ENCODE measurements around the gene STT3B. TPM values are rescaled to one million over a fixed set of nuclear protein-coding genes. Genes with fewer than 3 reads are reported as not detected.
"Not testable (repeated sequence)": the region's sequence is repeated elsewhere in the genome, so short reads cannot be mapped to it uniquely, and the experiment has no call there.

Gene STT3B
- total and polyA plus RNA-seq, 3 experiments from 2014 or later: 107 to 137 (median 116) TPM

GRCh38 chr3:31581660-31582059 is 48.9 kb downstream of the STT3B start:
- Histone ChIP-seq H3K27ac (ENCODE audit: low read depth, low read length) (no peak overlapping the region), H3K4me3 (ENCODE audit: low read length) (no peak overlapping the region), H3K4me1 (ENCODE audit: insufficient read depth, low read length) (peaks cover 15% of the 10 kb centered on the region), H3K27me3 (ENCODE audit: insufficient read depth, low read length, poor library complexity, severe bottlenecking) (no peaks in the 10 kb centered on the region), H3K9me3 (ENCODE audit: low read length) (no peaks in the 10 kb centered on the region), H3K36me3 (ENCODE audit: insufficient read depth, low read length) (peaks cover 13% of the 10 kb centered on the region)
- peaks cover 27 to 79% (median 35%) of the 10 kb centered on the region in 3 donors for H3K36me3 Mint-ChIP-seq
- ChIA-PET CTCF (interaction anchor here (1.2 to 2.1 kb wide), 2 partner anchors 12 to 48 kb away, joined by 3 to 5 read pairs; no protein-coding TSS in a partner anchor), POLR2A (no interaction called here)
- peaks cover 21 to 66% (median 54%) of the 10 kb centered on the region in 3 donors for H3K4me1 Mint-ChIP-seq
- peak overlapping the region in 3 of 7 donors; percentile 14 to 26 (median 26) for H3K4me3 Mint-ChIP-seq
- H3K27me3 Mint-ChIP-seq: no peaks in the 10 kb centered on the region
- H3K27ac Mint-ChIP-seq: peak overlapping the region in 5 of 8 donors; percentile 2 to 84 (median 7)
- DNase-seq: no peak
- H3K9me3 Mint-ChIP-seq: no peaks in the 10 kb centered on the region

- no peaks in the 10 kb centered on the region for H3K4me1 ChIP-seq (ENCODE audit: insufficient read depth, low read length)
- no peak overlapping the region for H3K27ac ChIP-seq (ENCODE audit: low read depth, low read length)
- ChIA-PET POLR2A (no interaction called here), CTCF (interaction anchor here (1.2 kb wide), 1 partner anchor 57 kb away, joined by 3 read pairs; the partner anchor contains the start of gene STT3B)
- H3K4me3 ChIP-seq (ENCODE audit: low read length): no peak overlapping the region
- H3K4me1 Mint-ChIP-seq: peaks cover 47 to 89% (median 72%) of the 10 kb centered on the region in 3 donors
- H3K9me3 ChIP-seq (ENCODE audit: low read length): no peaks in the 10 kb centered on the region
- H3K36me3 ChIP-seq (ENCODE audit: insufficient read depth, low read length): peaks cover 13% of the 10 kb centered on the region
- DNase-seq: no peak
- H3K27me3 ChIP-seq (ENCODE audit: insufficient read depth, low read length, poor library complexity, severe bottlenecking): no peaks in the 10 kb centered on the region
- H3K9me3 Mint-ChIP-seq: peaks cover 11 to 38% (median 28%) of the 10 kb centered on the region in 5 donors
- no peak overlapping the region for H3K27ac Mint-ChIP-seq
- H3K27me3 Mint-ChIP-seq: no peaks in the 10 kb centered on the region
- peaks cover 64 to 90% (median 88%) of the 10 kb centered on the region in 3 donors for H3K36me3 Mint-ChIP-seq
- no peak overlapping the region for H3K4me3 Mint-ChIP-seq
These were observed 56.5 kb downstream of the STT3B start for GRCh38 chr3:31589228-31589627.

DNA sequence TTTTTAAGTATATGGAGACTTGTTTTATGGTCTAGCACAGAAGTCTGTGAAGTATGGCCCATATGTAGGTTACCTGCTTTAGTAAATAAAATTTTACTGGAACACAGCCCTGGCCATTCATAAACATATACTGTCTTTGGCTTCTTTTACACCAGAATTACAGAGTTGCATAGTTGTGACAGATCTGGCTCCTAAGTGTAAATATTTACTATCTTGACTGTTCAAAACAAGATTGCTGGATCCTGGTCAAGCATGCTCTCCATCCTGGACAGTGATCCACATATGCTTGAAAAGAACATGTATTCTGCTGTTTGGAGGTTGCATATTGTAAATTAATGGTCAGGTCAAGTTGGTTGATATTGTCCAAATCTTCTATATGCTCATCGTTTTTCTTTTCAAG is 57.9 kb downstream of the STT3B start:
- Histone ChIP-seq H3K27ac (ENCODE audit: low read depth, low read length) (no peak overlapping the region), H3K9me3 (ENCODE audit: low read length) (no peaks in the 10 kb centered on the region), H3K4me1 (ENCODE audit: insufficient read depth, low read length) (no peaks in the 10 kb centered on the region), H3K27me3 (ENCODE audit: insufficient read depth, low read length, poor library complexity, severe bottlenecking) (no peaks in the 10 kb centered on the region), H3K4me3 (ENCODE audit: low read length) (no peak overlapping the region), H3K36me3 (ENCODE audit: insufficient read depth, low read length) (peaks cover 20% of the 10 kb centered on the region)
- peak overlapping the region in 1 of 8 donors; percentile 65 for H3K27ac Mint-ChIP-seq
- ChIA-PET POLR2A (no interaction called here), CTCF (no interaction called here)
- no peak overlapping the region for H3K4me3 Mint-ChIP-seq
- H3K36me3 Mint-ChIP-seq: peaks cover 65 to 94% (median 92%) of the 10 kb centered on the region in 3 donors
- no peaks in the 10 kb centered on the region for H3K27me3 Mint-ChIP-seq
- H3K9me3 Mint-ChIP-seq: peaks cover 11 to 38% (median 28%) of the 10 kb centered on the region in 5 donors
- peaks cover 54 to 92% (median 75%) of the 10 kb centered on the region in 3 donors for H3K4me1 Mint-ChIP-seq
- DNase-seq: no peak

DNA sequence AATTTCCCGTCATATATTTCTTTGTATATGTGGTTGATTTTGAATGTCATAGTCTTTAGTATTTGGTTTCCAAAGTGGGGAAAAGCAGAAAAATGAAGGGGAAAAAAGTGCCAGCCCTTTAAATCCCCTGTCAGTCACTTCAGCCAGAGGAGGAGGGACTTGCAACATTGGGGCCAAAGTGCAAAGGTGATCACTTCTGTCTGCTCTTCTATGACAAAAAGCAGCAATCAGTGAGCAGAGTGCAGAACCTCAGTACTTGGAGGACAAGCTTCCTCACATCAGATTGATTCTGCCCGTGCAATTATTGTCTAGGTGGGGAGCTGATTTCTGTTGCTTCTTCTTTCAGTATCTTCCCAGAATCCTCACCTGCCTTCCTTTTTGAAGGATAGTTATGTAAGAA is 60.0 kb downstream of the STT3B start:
- peaks cover 20% of the 10 kb centered on the region for H3K36me3 ChIP-seq (ENCODE audit: insufficient read depth, low read length)
- Mint-ChIP-seq H3K27me3 (no peaks in the 10 kb centered on the region), H3K9me3 (peaks cover 11 to 38% (median 28%) of the 10 kb centered on the region in 5 donors), H3K36me3 (peaks cover 57 to 89% (median 80%) of the 10 kb centered on the region in 3 donors), H3K4me3 (peak overlapping the region in 1 of 7 donors; percentile 18), H3K27ac (peak overlapping the region in 1 of 8 donors; percentile 44), H3K4me1 (peaks cover 57 to 87% (median 73%) of the 10 kb centered on the region in 3 donors)
- ChIA-PET CTCF (no interaction called here), POLR2A (no interaction called here)
- no peak overlapping the region for H3K4me3 ChIP-seq (ENCODE audit: low read length)
- H3K4me1 ChIP-seq (ENCODE audit: insufficient read depth, low read length): no peaks in the 10 kb centered on the region
- no peaks in the 10 kb centered on the region for H3K27me3 ChIP-seq (ENCODE audit: insufficient read depth, low read length, poor library complexity, severe bottlenecking)
- no peak overlapping the region for H3K27ac ChIP-seq (ENCODE audit: low read depth, low read length)
- no peak for DNase-seq
- H3K9me3 ChIP-seq (ENCODE audit: low read length): no peaks in the 10 kb centered on the region

- no peaks in the 10 kb centered on the region for H3K9me3 ChIP-seq (ENCODE audit: low read length)
- H3K36me3 ChIP-seq (ENCODE audit: insufficient read depth, low read length): peaks cover 13% of the 10 kb centered on the region
- no peak overlapping the region for H3K27ac ChIP-seq (ENCODE audit: low read depth, low read length)
- Mint-ChIP-seq H3K9me3 (peaks cover 0 to 12% (median 10%) of the 10 kb centered on the region in 5 donors), H3K27me3 (no peaks in the 10 kb centered on the region), H3K27ac (peak overlapping the region in 5 of 8 donors; percentile 13 to 84 (median 47)), H3K36me3 (peaks cover 37 to 81% (median 52%) of the 10 kb centered on the region in 3 donors), H3K4me3 (peak overlapping the region in 1 of 7 donors; percentile 3), H3K4me1 (peaks cover 55 to 67% (median 62%) of the 10 kb centered on the region in 3 donors)
- ChIA-PET CTCF (no interaction called here), POLR2A (no interaction called here)
- DNase-seq: no peak
- no peak overlapping the region for H3K4me3 ChIP-seq (ENCODE audit: low read length)
- H3K4me1 ChIP-seq (ENCODE audit: insufficient read depth, low read length): no peaks in the 10 kb centered on the region
- no peaks in the 10 kb centered on the region for H3K27me3 ChIP-seq (ENCODE audit: insufficient read depth, low read length, poor library complexity, severe bottlenecking)
These were observed 63.5 kb downstream of the STT3B start for GRCh38 chr3:31596176-31596575.

DNA sequence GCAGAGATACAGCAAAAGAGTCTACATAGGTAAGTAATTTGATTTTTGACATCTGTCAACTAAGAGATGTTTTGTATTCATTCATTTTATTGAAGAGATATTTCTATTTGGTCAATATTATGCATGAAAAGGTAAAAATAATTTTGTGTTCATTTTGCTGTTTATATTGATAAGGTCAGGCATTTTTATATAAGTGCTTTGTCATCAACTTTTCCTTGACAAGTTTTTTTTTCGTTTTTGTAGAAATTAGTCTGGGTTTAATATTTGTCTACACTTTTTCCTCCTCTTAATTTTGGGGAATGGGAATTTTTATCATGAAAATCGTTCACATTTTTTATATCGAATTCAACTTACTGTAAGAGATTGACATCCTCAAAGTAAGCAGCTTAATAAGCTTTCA is 67.7 kb downstream of the STT3B start:
- H3K36me3 ChIP-seq (ENCODE audit: insufficient read depth, low read length): no peaks in the 10 kb centered on the region
- H3K27me3 ChIP-seq (ENCODE audit: insufficient read depth, low read length, poor library complexity, severe bottlenecking): no peaks in the 10 kb centered on the region
- CTCF ChIA-PET: no interaction called here
- no peaks in the 10 kb centered on the region for H3K27me3 Mint-ChIP-seq
- H3K4me1 Mint-ChIP-seq: peaks cover 40 to 59% (median 48%) of the 10 kb centered on the region in 3 donors
- DNase-seq: no peak
- H3K9me3 ChIP-seq (ENCODE audit: low read length): no peaks in the 10 kb centered on the region
- H3K27ac ChIP-seq (ENCODE audit: low read depth, low read length): no peak overlapping the region
- H3K4me1 ChIP-seq (ENCODE audit: insufficient read depth, low read length): no peaks in the 10 kb centered on the region
- peaks cover 6 to 10% (median 8%) of the 10 kb centered on the region in 5 donors for H3K9me3 Mint-ChIP-seq
- no peak overlapping the region for H3K4me3 ChIP-seq (ENCODE audit: low read length)
- H3K36me3 Mint-ChIP-seq: peaks cover 29 to 81% (median 43%) of the 10 kb centered on the region in 3 donors
- H3K27ac Mint-ChIP-seq: no peak overlapping the region
- POLR2A ChIA-PET: no interaction called here
- H3K4me3 Mint-ChIP-seq: no peak overlapping the region

DNA sequence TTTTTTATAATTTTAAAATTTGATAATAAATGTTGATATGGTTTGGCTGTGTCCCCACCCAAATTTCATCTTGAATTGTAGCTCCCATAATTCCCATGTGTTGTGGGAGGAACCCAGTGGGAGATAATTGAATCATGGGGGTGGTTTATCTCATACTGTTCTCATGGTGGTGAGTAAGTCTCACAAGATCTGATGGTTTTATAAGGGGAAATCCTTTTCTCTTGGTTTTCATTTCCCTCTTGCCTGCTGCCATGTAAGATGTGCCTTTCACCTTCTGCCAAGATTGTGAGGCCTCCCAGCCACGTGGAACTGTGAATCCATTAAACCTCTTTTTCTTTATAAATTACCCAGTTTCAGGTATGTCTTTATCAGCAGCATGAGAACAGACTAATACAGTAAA is 72.6 kb downstream of the STT3B start:
- H3K9me3 Mint-ChIP-seq: peaks cover 13 to 32% (median 28%) of the 10 kb centered on the region in 5 donors
- H3K27me3 ChIP-seq (ENCODE audit: insufficient read depth, low read length, poor library complexity, severe bottlenecking); DNase-seq; H3K36me3 ChIP-seq (ENCODE audit: insufficient read depth, low read length); CTCF ChIA-PET; H3K27ac Mint-ChIP-seq; POLR2A ChIA-PET; H3K4me3 ChIP-seq (ENCODE audit: low read length); H3K4me1 ChIP-seq (ENCODE audit: insufficient read depth, low read length); H3K4me3 Mint-ChIP-seq; H3K27ac ChIP-seq (ENCODE audit: low read depth, low read length); H3K9me3 ChIP-seq (ENCODE audit: low read length); H3K27me3 Mint-ChIP-seq: not testable (repeated sequence)
- peaks cover 44 to 80% (median 67%) of the 10 kb centered on the region in 3 donors for H3K36me3 Mint-ChIP-seq
- H3K4me1 Mint-ChIP-seq: peaks cover 48 to 74% (median 73%) of the 10 kb centered on the region in 3 donors

- ChIA-PET CTCF (no interaction called here), POLR2A (no interaction called here)
- Mint-ChIP-seq H3K4me1 (peaks cover 52 to 76% (median 76%) of the 10 kb centered on the region in 3 donors), H3K27me3 (no peaks in the 10 kb centered on the region), H3K27ac (no peak overlapping the region), H3K36me3 (peaks cover 44 to 76% (median 67%) of the 10 kb centered on the region in 3 donors), H3K4me3 (no peak overlapping the region), H3K9me3 (peaks cover 13 to 32% (median 28%) of the 10 kb centered on the region in 5 donors)
- no peak overlapping the region for H3K4me3 ChIP-seq (ENCODE audit: low read length)
- peaks cover 9% of the 10 kb centered on the region for H3K9me3 ChIP-seq (ENCODE audit: low read length)
- DNase-seq: no peak
- no peaks in the 10 kb centered on the region for H3K27me3 ChIP-seq (ENCODE audit: insufficient read depth, low read length, poor library complexity, severe bottlenecking)
- H3K4me1 ChIP-seq (ENCODE audit: insufficient read depth, low read length): peaks cover 8% of the 10 kb centered on the region
- H3K27ac ChIP-seq (ENCODE audit: low read depth, low read length): no peak overlapping the region
- peaks cover 5% of the 10 kb centered on the region for H3K36me3 ChIP-seq (ENCODE audit: insufficient read depth, low read length)
These were observed 73.7 kb downstream of the STT3B start for GRCh38 chr3:31606453-31606852.
